Activated naive CD4-positive, alpha-beta T cell treated with anti-CD3 and anti-CD28 coated beads, Interleukin-2, amount 10 ng/mL, durations not matched to agents 7 days and 5 days (primary cell): ENCODE measurements around the gene SCYGR8.

Source experiments
- CTCF ChIA-PET: fragments of 350-600 bp; sonication (Branson Sonifier 250); formaldehyde crosslinking; loops from one replicate; lab custom pipeline; 2021; ENCODE audit warnings: antibody characterized with exemption; lab: Charles Lee
- DNase-seq: peaks from one replicate; pipeline ENCODE4 v3.0.0-alpha.2; 2020
- H3K27ac Mint-ChIP-seq: one replicate; pipeline ENCODE4 v1.8.0; 2021; ENCODE audit warnings: mild to moderate bottlenecking, moderate library complexity, mixed read lengths
- H3K27me3 Mint-ChIP-seq: one replicate; pipeline ENCODE4 v1.8.0; 2021; ENCODE audit warnings: mild to moderate bottlenecking, mixed read lengths
- H3K36me3 Mint-ChIP-seq: one replicate; pipeline ENCODE4 v1.8.0; 2021; ENCODE audit warnings: mixed read lengths
- H3K4me1 Mint-ChIP-seq: one replicate; pipeline ENCODE4 v1.8.0; 2021; ENCODE audit warnings: mixed read lengths
- H3K4me3 Mint-ChIP-seq: one replicate; pipeline ENCODE4 v1.8.0; 2021; ENCODE audit warnings: mild to moderate bottlenecking, moderate library complexity, mixed read lengths
- H3K9me3 Mint-ChIP-seq: one replicate; pipeline ENCODE4 v1.8.0; 2021; ENCODE audit warnings: mixed read lengths

The SCYGR8 gene

GRCh38 chr2:227774011-227774624 is 28.4 kb downstream of the SCYGR8 start:
- no peak for DNase-seq
- H3K36me3 Mint-ChIP-seq, result no peaks in the 10 kb centered on the region
- CTCF ChIA-PET, result interaction anchor here (0.7 to 3.4 kb wide), 4 partner anchors 9 to 680 kb away, joined by 3 to 23 read pairs (median 6); no protein-coding TSS in a partner anchor
- H3K4me1 Mint-ChIP-seq, result peaks cover 2% of the 10 kb centered on the region
- no peaks in the 10 kb centered on the region for H3K27me3 Mint-ChIP-seq
- H3K4me3 Mint-ChIP-seq, result no peak overlapping the region
- no peak overlapping the region for H3K27ac Mint-ChIP-seq
- no peaks in the 10 kb centered on the region for H3K9me3 Mint-ChIP-seq

- H3K4me3 Mint-ChIP-seq, result no peak overlapping the region
- peaks cover 2% of the 10 kb centered on the region for H3K4me1 Mint-ChIP-seq
Observed at GRCh38 chr2:227774895-227775842, 29.5 kb downstream of the SCYGR8 start.

GRCh38 chr2:227780981-227781615 is 35.4 kb downstream of the SCYGR8 start:
- CTCF ChIA-PET, result interaction anchor here (1.3 to 1.9 kb wide), 2 partner anchors 15 to 81 kb away, joined by 3 to 6 read pairs; no protein-coding TSS in a partner anchor
- Mint-ChIP-seq H3K9me3 (no peaks in the 10 kb centered on the region), H3K4me1 (peaks cover 8% of the 10 kb centered on the region), H3K36me3 (no peaks in the 10 kb centered on the region), H3K27me3 (peaks cover 2% of the 10 kb centered on the region), H3K4me3 (no peak overlapping the region), H3K27ac (no peak overlapping the region)
- no peak for DNase-seq

More at GRCh38 chr2:227774895-227775842, 29.5 kb downstream of the SCYGR8 start:
- H3K27ac Mint-ChIP-seq, result no peak overlapping the region
- no peaks in the 10 kb centered on the region for H3K36me3 Mint-ChIP-seq
- DNase-seq, result no peak
- CTCF ChIA-PET, result interaction anchor here (0.6 to 3.4 kb wide), 5 partner anchors 10 to 117 kb away, joined by 3 to 23 read pairs (median 4); no protein-coding TSS in a partner anchor
- H3K9me3 Mint-ChIP-seq, result no peaks in the 10 kb centered on the region
- no peaks in the 10 kb centered on the region for H3K27me3 Mint-ChIP-seq

GRCh38 chr2:227781841-227782240 is 36.1 kb downstream of the SCYGR8 start:
- peaks cover 4% of the 10 kb centered on the region for H3K27me3 Mint-ChIP-seq
- DNase-seq, result no peak

GRCh38 chr2:227782804-227783203 is 37.1 kb downstream of the SCYGR8 start:
- H3K4me3 Mint-ChIP-seq, result peak overlapping the region; percentile 64
- peaks cover 4% of the 10 kb centered on the region for H3K27me3 Mint-ChIP-seq
- H3K27ac Mint-ChIP-seq, result no peak overlapping the region
- no peaks in the 10 kb centered on the region for H3K36me3 Mint-ChIP-seq
- H3K4me1 Mint-ChIP-seq, result peaks cover 8% of the 10 kb centered on the region
- no peak for DNase-seq
- no peaks in the 10 kb centered on the region for H3K9me3 Mint-ChIP-seq
- CTCF ChIA-PET, result interaction anchor here (1.2 to 1.9 kb wide), 3 partner anchors 9 to 124 kb away, joined by 3 to 6 read pairs (median 4); no protein-coding TSS in a partner anchor

More at GRCh38 chr2:227781841-227782240, 36.1 kb downstream of the SCYGR8 start:
- CTCF ChIA-PET, result interaction anchor here (1.3 to 1.9 kb wide), 2 partner anchors 16 to 81 kb away, joined by 3 to 6 read pairs; no protein-coding TSS in a partner anchor
- H3K36me3 Mint-ChIP-seq, result no peaks in the 10 kb centered on the region
- H3K4me3 Mint-ChIP-seq, result no peak overlapping the region
- no peak overlapping the region for H3K27ac Mint-ChIP-seq
- peaks cover 8% of the 10 kb centered on the region for H3K4me1 Mint-ChIP-seq
- no peaks in the 10 kb centered on the region for H3K9me3 Mint-ChIP-seq

- CTCF ChIA-PET, result interaction anchor here (1.2 to 1.5 kb wide), 3 partner anchors 10 to 303 kb away, joined by 3 to 4 read pairs (median 3); no protein-coding TSS in a partner anchor
- H3K4me3 Mint-ChIP-seq, result peak overlapping the region; percentile 64
- peak; percentile 24 for DNase-seq
- peaks cover 8% of the 10 kb centered on the region for H3K4me1 Mint-ChIP-seq
- H3K36me3 Mint-ChIP-seq, result no peaks in the 10 kb centered on the region
- peaks cover 4% of the 10 kb centered on the region for H3K27me3 Mint-ChIP-seq
- H3K27ac Mint-ChIP-seq, result peak overlapping the region; percentile 64
- H3K9me3 Mint-ChIP-seq, result no peaks in the 10 kb centered on the region
Observed at GRCh38 chr2:227783404-227784138, 37.9 kb downstream of the SCYGR8 start.

- Mint-ChIP-seq H3K27ac (no peak overlapping the region), H3K4me1 (peaks cover 8% of the 10 kb centered on the region), H3K4me3 (no peak overlapping the region), H3K9me3 (no peaks in the 10 kb centered on the region), H3K36me3 (no peaks in the 10 kb centered on the region), H3K27me3 (peaks cover 5% of the 10 kb centered on the region)
- CTCF ChIA-PET, result no interaction called here
- DNase-seq, result no peak
Observed at GRCh38 chr2:227785293-227785692, 39.6 kb downstream of the SCYGR8 start.

- H3K27ac Mint-ChIP-seq, result peak overlapping the region; percentile 42
- no peak for DNase-seq
- no peak overlapping the region for H3K4me3 Mint-ChIP-seq
- CTCF ChIA-PET, result no interaction called here
- no peaks in the 10 kb centered on the region for H3K36me3 Mint-ChIP-seq
- peaks cover under 1% of the 10 kb centered on the region for H3K4me1 Mint-ChIP-seq
- peaks cover 7% of the 10 kb centered on the region for H3K27me3 Mint-ChIP-seq
- H3K9me3 Mint-ChIP-seq, result no peaks in the 10 kb centered on the region
Observed at GRCh38 chr2:227788561-227789018, 42.9 kb downstream of the SCYGR8 start.

- Mint-ChIP-seq H3K4me1 (no peaks in the 10 kb centered on the region), H3K27ac (no peak overlapping the region), H3K36me3 (no peaks in the 10 kb centered on the region), H3K27me3 (peaks cover 7% of the 10 kb centered on the region), H3K4me3 (no peak overlapping the region), H3K9me3 (no peaks in the 10 kb centered on the region)
- DNase-seq, result no peak
- CTCF ChIA-PET, result no interaction called here
Observed at GRCh38 chr2:227789803-227790202, 44.1 kb downstream of the SCYGR8 start.

GRCh38 chr2:227793148-227793712 is 47.5 kb downstream of the SCYGR8 start:
- no peaks in the 10 kb centered on the region for H3K36me3 Mint-ChIP-seq
- H3K4me3 Mint-ChIP-seq, result no peak overlapping the region
- no peak for DNase-seq
- H3K27ac Mint-ChIP-seq, result no peak overlapping the region
- CTCF ChIA-PET, result no interaction called here
- H3K9me3 Mint-ChIP-seq, result no peaks in the 10 kb centered on the region
- no peaks in the 10 kb centered on the region for H3K4me1 Mint-ChIP-seq
- H3K27me3 Mint-ChIP-seq, result peaks cover 4% of the 10 kb centered on the region
